Epithelial cell of esophagus (primary cell): Measurements from ENCODE around the gene NUP54.

ENCODE experiments used
- DNase-seq: peaks from one replicate; pipeline ENCODE4 v3.0.0; 2010; ENCODE audit warnings: low read depth
- H3K4me3 ChIP-seq: 2 replicates; pipeline ENCODE4 v1.5.1; 2011; ENCODE audit warnings: mild to moderate bottlenecking, low read length, control low read depth
- CTCF ChIP-seq: IDR thresholded peaks from 2 replicates; pipeline ENCODE4 v1.5.1; 2011; ENCODE audit warnings: low read depth, mild to moderate bottlenecking, low read length, control low read depth, inconsistent platforms; ENCODE audit not compliant: insufficient read depth; ENCODE audit errors: missing control alignments

NUP54 gene

GRCh38 chr4:76155979-76156378 is 7.8 kb upstream of the NUP54 start:
- no peak overlapping the region for H3K4me3 ChIP-seq
- no peak for TF ChIP-seq CTCF
- no peak for DNase-seq

DNA sequence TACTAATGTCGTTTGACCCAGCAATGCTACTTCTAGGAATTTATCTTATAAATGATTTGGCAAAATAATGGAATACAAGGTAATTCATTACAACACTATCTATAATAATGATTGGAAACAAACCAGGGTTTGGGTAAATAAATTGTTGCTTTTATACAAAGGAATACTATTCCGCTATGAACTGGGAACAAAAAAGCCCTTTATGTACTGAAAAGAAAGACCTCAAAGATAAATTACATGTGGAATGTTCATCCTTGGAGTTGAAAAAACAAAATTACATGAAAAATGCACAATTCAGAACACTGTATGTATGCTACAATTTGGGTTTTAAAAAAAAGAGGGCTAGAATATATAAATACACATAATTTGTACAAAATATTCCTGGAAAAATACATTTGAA is 5.2 kb upstream of the NUP54 start:
- no peak for DNase-seq
- H3K4me3 ChIP-seq: no peak overlapping the region
- TF ChIP-seq CTCF: no peak

GRCh38 chr4:76147454-76148141 is 599 bp downstream of the NUP54 start:
- no peak for TF ChIP-seq CTCF
- DNase-seq: peak; percentile 84
- H3K4me3 ChIP-seq: peak overlapping the region; percentile 89

DNA sequence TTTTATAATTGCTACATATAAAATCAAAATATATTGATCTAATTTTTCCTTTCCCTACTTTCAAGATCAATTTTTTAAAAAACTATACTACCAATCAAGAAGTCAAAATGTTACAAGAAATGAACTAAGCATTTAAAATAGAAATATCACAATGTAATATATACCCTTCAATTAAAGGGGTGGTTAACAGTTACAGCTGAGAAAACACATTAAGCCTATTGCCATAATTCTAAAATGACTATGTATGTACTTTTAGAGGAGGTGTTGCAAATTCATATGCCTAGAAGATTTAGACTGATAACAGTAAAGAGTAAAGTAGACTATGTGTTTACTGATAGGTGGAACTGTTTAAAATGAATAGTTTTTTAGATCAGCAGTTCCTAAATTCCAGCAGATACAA is 3.7 kb downstream of the NUP54 start:
- no peak for DNase-seq
- no peak for TF ChIP-seq CTCF
- H3K4me3 ChIP-seq: no peak overlapping the region

GRCh38 chr4:76141241-76141640 is 7.0 kb downstream of the NUP54 start:
- no peak for TF ChIP-seq CTCF
- no peak overlapping the region for H3K4me3 ChIP-seq
- DNase-seq: no peak

DNA sequence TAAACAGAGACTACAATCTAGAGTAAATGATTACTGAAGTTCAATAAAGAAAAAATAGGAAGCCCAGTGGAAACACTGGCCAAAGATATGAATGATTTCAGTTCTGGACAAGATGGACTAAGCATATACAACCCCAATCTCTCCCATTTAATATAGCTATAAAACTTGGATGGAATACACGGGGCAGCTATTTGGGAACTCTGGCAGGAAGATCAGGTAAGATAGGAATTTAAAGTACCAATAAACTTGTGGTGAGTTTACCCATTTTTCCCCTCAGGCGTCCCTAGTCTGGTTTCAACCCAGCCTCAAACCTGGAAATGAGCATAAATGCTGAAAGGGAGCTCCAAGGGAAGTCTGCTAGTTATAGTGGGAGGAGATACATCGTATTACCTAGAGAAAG is 20.4 kb downstream of the NUP54 start:
- TF ChIP-seq CTCF: no peak
- no peak overlapping the region for H3K4me3 ChIP-seq
- DNase-seq: no peak

DNA sequence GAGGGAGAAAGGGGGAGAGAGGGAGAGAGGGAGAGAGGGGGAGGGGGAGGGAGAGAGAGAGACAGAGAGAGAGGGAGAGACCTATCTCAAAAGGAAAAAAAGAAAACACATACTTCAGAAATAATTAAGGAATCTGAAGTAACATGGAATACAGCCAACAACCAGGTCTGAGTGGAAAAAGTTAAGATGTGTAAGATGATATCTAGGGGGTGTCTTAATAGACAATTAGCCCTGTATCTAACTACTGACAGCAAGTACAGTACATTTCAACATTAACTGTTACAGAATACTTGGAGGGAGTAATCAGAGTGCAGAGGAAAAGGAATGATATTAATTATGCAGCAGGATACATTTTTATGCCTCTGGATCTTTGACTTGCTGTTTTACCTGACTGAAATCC is 22.4 kb downstream of the NUP54 start:
- DNase-seq: no peak
- no peak for TF ChIP-seq CTCF
- no peak overlapping the region for H3K4me3 ChIP-seq
